Esophagus mucosa (tissue), 1 donor: ENCODE measurements around the gene B3GALNT2. TPM values are rescaled to one million over a fixed set of nuclear protein-coding genes. Genes with fewer than 3 reads are reported as not detected.

ENCODE experiments used
- ATAC-seq: fragments of 200-7000 bp; cut with Tn5 transposase; one replicate; pipeline ENCODE4 v1.9.1; 2020
- total RNA-seq: library from RNA; stranded (reverse); gene quantifications from one replicate; pipeline ENCODE4 v1.2.4, GENCODE V29; 2023
- donor health status: DM: yes; HTN: yes; CAD: no.

Gene B3GALNT2
- total RNA-seq, 1 donor from 2014 or later: 25.5 TPM

GRCh38 chr1:235450886-235451483 is 53.3 kb downstream of the B3GALNT2 start:
- peak; percentile 39 for ATAC-seq

GRCh38 chr1:235450433-235450832 is 53.8 kb downstream of the B3GALNT2 start:
- ATAC-seq: peak; percentile 63

- no peak for ATAC-seq
Observed at GRCh38 chr1:235448616-235449015, 55.6 kb downstream of the B3GALNT2 start.

- ATAC-seq: peak; percentile 68
Observed at GRCh38 chr1:235442788-235443429, 61.3 kb downstream of the B3GALNT2 start.

GRCh38 chr1:235441159-235441685 is 63.0 kb downstream of the B3GALNT2 start:
- ATAC-seq: no peak

- ATAC-seq: no peak
Observed at GRCh38 chr1:235434001-235434400, 70.3 kb downstream of the B3GALNT2 start.

- no peak for ATAC-seq
Observed at GRCh38 chr1:235430991-235431390, 73.3 kb downstream of the B3GALNT2 start.

- ATAC-seq: no peak
Observed at GRCh38 chr1:235429143-235429542, 75.1 kb downstream of the B3GALNT2 start.

GRCh38 chr1:235427447-235427846 is 76.8 kb downstream of the B3GALNT2 start:
- no peak for ATAC-seq

GRCh38 chr1:235426680-235427079 is 77.6 kb downstream of the B3GALNT2 start:
- no peak for ATAC-seq

GRCh38 chr1:235426143-235426542 is 78.1 kb downstream of the B3GALNT2 start:
- ATAC-seq: no peak

- ATAC-seq: no peak
Observed at GRCh38 chr1:235425357-235425756, 78.9 kb downstream of the B3GALNT2 start.

GRCh38 chr1:235424092-235424491 is 80.2 kb downstream of the B3GALNT2 start:
- ATAC-seq: no peak

- ATAC-seq: peak; percentile 22
Observed at GRCh38 chr1:235423214-235423652, 81.0 kb downstream of the B3GALNT2 start.

GRCh38 chr1:235421751-235422150 is 82.5 kb downstream of the B3GALNT2 start:
- no peak for ATAC-seq

- ATAC-seq: peak; percentile 80
Observed at GRCh38 chr1:235417086-235417697, 87.1 kb downstream of the B3GALNT2 start.

- ATAC-seq: no peak
Observed at GRCh38 chr1:235416662-235417049, 87.6 kb downstream of the B3GALNT2 start.

- ATAC-seq: peak; percentile 91
Observed at GRCh38 chr1:235415008-235415904, 89.0 kb downstream of the B3GALNT2 start.

GRCh38 chr1:235411489-235412486 is 92.5 kb downstream of the B3GALNT2 start:
- no peak for ATAC-seq

- ATAC-seq: no peak
Observed at GRCh38 chr1:235410467-235410866, 93.8 kb downstream of the B3GALNT2 start.
